Left ventricle myocardium superior (tissue), 1 donor: ENCODE measurements around the gene DLGAP1. TPM values are rescaled to one million over a fixed set of nuclear protein-coding genes. Genes with fewer than 3 reads are reported as not detected.
A peak's percentile ranks its signal among the peaks of the same experiment; 100 is the strongest.

Experiments used
- ATAC-seq: fragments of 200-7000 bp; cut with Tn5 transposase; one replicate; pipeline ENCODE4 v1.9.1; 2020; ENCODE audit warnings: mild to moderate bottlenecking, moderate library complexity
- DNase-seq: peaks from one replicate; pipeline ENCODE4 v3.0.0-alpha.2; 2020
- intact Hi-C: fragments of 100-400 bp; cut with micrococcal nuclease; formaldehyde crosslinking; loops from one replicate; pipeline ENCODE4 v1.11.0; 2022
- total RNA-seq: library from RNA; stranded (reverse); fragmentation: NEBNext Ultra II Directional; extraction: Animal tissue kit (Norgen Biotek cat#: 25700); gene quantifications from one replicate; pipeline ENCODE4 v1.2.1, GENCODE V29; 2021
- donor health status: DM: no; HTN: yes; CAD: no; lungs with severe emphysema.

The DLGAP1 gene
- total RNA-seq, 1 donor from 2014 or later = not detected

DNA sequence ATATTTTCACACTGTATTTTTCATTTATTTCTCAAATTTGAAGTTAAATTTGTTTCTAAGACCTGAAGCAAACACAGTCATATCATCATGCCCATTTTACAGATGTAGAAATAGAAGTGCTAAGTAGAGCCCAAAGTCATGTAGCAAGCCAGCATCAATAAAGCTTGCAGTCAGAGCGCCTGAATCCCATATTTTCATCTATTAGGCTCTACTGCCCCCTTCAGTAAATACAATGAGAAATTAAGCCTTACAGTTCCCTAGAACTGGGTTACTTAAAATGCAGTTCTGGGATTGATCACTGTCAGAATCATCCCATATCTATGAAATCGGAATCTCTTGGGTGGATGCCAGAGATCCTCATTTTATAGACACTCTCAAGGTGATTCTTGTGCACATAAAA lies 585.3 kb downstream of the DLGAP1 start:
- ATAC-seq (peak; percentile 42), DNase-seq (no peak)
- intact Hi-C loops = loop anchor here (10.0 kb wide), 1 partner anchor 95 kb away; no protein-coding TSS in a partner anchor

GRCh38 chr18:3867864-3868311 lies 587.2 kb downstream of the DLGAP1 start:
- DNase-seq (no peak), ATAC-seq (no peak)
- intact Hi-C loops = loop anchor here (10.0 kb wide), 1 partner anchor 93 kb away; no protein-coding TSS in a partner anchor

- intact Hi-C loops = loop anchor here (10.0 kb wide), 1 partner anchor 92 kb away; no protein-coding TSS in a partner anchor
- no peak for ATAC-seq
- DNase-seq = no peak
These were observed 587.9 kb downstream of the DLGAP1 start for GRCh38 chr18:3867236-3867635.

DNA sequence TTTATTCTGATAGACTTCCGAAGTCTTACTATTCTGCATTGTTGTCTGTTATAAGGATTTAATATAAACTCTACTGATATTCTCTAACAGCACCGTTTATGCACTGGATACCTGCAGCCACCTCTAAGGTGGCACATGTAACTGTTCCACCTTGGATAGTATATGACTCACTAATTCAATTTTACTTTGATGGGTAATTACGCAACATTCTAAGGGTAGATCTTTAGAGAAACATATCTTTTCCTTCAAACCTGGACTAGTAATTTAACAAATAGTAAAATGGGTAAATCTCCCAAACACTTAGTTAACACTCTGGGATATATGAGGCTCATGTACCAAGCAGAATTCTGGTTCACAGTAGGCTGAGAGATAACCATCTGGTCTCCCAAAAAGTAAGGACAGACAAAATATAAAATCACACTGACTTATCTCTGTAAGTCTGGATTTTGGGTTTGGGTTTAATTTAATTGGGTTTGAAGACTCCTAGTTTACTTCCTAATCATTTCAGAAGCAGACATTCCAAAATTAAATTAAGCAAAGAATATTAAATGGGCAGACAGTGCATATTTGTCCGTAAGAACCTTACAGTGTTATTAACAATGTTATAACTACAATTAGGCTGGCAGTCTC lies 590.3 kb downstream of the DLGAP1 start:
- no peak for DNase-seq
- intact Hi-C loops = loop anchor here (10.0 kb wide), 1 partner anchor 90 kb away; no protein-coding TSS in a partner anchor

GRCh38 chr18:3863593-3863992 lies 591.5 kb downstream of the DLGAP1 start:
- DNase-seq = no peak
- intact Hi-C loops = loop anchor here (10.0 kb wide), 1 partner anchor 89 kb away; no protein-coding TSS in a partner anchor
- no peak for ATAC-seq

More for the DNA sequence above, 590.3 kb downstream of the DLGAP1 start:
- ATAC-seq = no peak

- intact Hi-C loops = loop anchor here (10.0 kb wide), 1 partner anchor 88 kb away; no protein-coding TSS in a partner anchor
- no peak for DNase-seq
- ATAC-seq = no peak
These were observed 592.1 kb downstream of the DLGAP1 start for GRCh38 chr18:3863006-3863405.

- intact Hi-C loops = loop anchor here (10.0 kb wide), 1 partner anchor 87 kb away; no protein-coding TSS in a partner anchor
- DNase-seq = no peak
- no peak for ATAC-seq
These were observed 593.6 kb downstream of the DLGAP1 start for GRCh38 chr18:3861495-3861894.

GRCh38 chr18:3857544-3857943 lies 597.6 kb downstream of the DLGAP1 start:
- ATAC-seq (no peak), DNase-seq (no peak)
- intact Hi-C loops = no loop called here

DNA sequence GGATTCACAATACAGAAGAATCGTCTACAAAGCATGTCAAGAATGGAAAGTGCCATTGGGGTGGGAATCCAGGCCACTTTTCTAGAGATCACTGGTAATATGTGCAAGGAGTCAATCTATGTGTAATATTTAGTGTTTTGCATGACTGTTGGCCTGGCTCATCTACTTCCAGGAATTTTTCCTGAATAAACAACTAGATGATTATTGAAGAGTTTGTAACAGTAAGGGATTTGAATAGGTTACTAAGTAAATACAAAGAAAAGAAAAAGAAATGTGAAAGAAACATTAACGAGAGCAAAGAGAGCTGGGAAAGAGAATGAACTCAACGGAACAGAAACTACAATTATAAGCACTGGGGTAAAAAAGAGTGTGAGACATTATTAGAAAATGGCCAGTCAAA lies 599.1 kb downstream of the DLGAP1 start:
- DNase-seq (no peak), ATAC-seq (no peak)
- intact Hi-C loops = no loop called here

DNA sequence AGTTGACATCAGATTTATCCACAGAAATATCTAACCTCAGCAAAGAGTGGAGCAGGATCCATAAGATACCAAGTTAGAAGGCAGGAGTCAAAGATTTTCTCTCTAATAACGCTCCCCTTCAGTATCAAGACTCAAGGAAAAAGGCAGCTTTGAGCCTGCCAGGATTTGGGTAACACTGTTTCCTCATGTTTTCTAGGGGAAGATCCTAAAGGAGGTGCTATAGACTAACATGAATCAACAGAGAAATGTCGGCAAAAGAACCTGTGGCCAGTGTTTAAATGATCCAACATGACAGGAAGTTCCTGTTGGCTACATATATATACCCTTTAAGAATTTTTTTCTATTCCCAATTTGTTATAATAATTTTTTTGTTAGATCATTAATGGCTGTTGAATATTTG lies 602.8 kb downstream of the DLGAP1 start:
- intact Hi-C loops = no loop called here
- DNase-seq (no peak), ATAC-seq (no peak)

DNA sequence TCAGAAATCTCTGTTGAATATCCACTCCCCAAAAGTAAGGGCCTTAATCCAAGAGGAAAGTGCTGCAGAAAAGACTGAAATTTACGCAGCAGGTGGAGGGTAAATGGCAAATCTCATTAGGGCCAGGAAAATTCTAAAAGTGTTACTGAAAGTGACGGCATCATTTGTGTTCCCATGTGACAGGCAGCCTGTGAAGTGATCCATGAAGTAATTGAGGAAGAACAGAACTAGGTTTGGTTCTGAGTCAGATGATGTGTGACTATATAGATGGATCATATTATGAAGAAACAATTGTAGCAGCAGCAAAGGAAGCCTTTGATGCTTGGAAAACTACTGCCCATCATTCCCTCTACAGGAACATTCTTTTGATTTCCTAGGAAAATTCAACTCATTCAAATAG lies 603.9 kb downstream of the DLGAP1 start:
- DNase-seq (no peak), ATAC-seq (no peak)
- intact Hi-C loops = no loop called here

GRCh38 chr18:3848316-3848715 lies 606.8 kb downstream of the DLGAP1 start:
- intact Hi-C loops = no loop called here
- ATAC-seq (no peak), DNase-seq (no peak)

DNA sequence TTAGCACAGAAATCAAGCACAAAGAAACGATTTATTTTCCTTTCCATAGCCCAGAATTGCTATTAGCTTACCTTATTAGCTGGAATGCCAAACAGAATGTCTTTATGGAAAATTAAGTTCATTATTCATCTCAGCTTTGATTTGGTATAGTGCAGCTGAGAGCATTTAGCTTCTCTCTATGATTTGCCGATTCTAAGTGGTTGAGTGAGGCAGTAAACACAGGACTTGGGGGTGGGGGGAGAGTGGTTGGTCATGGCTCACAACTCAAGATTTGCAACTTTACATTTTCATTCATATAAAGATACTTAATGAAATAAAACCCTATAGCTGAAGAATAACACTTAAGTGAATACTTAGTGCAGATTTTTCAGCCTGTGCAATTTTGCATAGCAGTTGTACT lies 609.9 kb downstream of the DLGAP1 start:
- no peak for DNase-seq
- intact Hi-C loops = no loop called here
- no peak for ATAC-seq

DNA sequence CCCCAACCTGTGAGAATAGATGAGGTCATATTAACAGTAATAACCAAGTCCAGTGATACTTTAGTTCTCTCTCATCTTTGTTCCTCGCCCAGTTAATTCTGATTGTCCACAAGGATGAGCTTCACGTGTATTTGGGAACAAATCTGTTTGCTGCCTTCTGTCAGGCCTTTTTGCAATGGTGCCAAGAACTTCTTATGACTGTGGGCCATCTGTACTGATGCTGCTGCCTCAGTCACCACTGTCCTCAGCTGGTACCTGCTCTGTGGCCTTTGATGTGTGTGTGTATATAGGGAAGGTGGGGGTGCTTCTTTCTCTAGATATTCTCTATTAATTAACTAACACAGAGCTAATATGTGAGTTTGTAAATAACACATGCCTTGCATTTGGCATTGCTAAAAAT lies 612.3 kb downstream of the DLGAP1 start:
- intact Hi-C loops = no loop called here
- ATAC-seq (no peak), DNase-seq (no peak)

DNA sequence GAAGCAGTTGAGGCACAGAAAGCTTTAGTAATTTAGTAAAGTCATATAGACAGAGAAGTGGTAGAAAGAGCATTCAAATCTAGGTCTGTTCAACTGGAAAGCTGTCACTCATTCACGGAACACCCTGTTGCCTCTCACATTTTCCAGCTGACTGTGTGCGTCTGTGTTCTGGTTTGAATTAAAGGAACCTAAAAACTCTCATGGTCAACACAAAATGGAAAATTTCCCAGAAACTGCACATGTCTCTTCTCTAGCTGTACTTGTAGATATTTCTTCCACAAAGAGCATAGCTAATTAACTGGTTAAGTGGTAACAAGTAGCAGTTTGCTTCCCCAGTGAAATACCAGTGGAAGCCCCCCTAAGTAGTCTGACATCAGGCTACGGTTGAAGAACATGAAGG lies 614.3 kb downstream of the DLGAP1 start:
- DNase-seq (no peak), ATAC-seq (no peak)
- intact Hi-C loops = no loop called here

- ATAC-seq = no peak
These were observed 615.5 kb downstream of the DLGAP1 start for GRCh38 chr18:3839581-3839981.

DNA sequence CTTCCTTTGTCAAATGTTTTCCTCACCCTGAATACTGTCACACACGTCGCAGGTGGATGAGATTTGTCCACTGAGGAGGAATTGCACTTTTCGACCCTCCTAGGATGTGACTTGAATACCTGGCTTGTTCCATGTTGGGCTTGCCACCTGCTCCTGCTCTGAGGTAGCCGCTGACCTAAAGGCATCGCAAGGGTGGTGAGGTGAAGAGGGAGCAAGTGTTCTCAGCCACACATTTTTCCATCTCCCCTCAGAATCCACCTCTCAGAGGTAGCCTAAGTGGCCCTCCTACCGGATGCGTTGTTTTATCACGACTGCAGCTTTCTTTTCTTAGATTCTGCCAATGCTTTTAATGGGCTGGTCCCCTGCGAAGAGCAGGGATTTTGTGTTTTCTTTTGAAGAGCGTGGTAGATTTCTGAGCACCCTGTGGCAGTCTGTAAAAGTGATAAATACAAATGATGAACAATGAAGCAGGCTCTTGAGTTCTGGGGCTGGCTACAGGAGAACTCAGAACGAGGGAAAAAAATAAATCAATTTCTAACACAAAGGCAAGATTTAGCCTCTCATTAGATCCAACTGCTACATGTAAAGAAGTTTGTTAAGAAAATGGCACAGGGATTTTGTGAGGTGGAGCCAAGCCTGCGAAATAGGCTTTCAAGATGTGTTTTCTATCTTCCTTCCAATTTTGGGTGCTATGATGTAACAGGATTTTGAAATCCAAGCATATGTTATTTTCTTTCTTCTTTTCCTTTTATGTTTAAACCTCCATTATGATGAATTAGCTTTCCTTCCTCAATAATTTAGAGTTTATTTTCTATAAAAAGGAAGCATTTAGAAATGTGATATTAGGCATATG lies 618.4 kb downstream of the DLGAP1 start:
- no peak for DNase-seq
- ATAC-seq = no peak
- intact Hi-C loops = no loop called here

More at GRCh38 chr18:3839581-3839981, 615.5 kb downstream of the DLGAP1 start:
- intact Hi-C loops = no loop called here
- DNase-seq = no peak

DNA sequence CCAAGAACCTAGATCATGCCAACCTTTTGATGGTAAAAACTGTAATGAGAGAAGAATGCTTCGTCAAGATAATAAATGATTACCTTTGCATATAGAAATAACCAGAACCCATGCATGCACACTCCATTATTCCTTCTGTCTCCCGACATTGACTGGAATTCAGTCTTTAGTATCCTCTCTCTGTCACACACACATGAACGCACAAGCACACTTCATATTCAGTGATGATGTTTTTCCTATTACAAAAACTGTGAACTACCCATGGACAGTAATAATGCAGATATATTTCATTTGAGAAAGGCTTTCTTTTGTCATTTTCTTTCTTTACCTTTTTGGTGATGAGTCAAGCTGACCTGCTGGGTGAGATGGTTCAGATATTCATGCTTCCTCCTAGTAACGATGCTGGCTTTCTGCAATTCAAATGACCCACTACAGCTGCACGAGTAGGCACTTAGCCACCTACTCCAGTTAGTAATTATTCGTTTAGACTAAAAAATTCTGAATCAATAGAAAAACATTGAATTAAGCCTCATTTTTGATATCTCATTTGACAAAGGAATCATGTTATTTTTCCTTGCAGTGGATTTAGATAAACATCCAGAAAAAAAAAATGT lies 623.0 kb downstream of the DLGAP1 start:
- no peak for ATAC-seq
- no peak for DNase-seq
- intact Hi-C loops = no loop called here

DNA sequence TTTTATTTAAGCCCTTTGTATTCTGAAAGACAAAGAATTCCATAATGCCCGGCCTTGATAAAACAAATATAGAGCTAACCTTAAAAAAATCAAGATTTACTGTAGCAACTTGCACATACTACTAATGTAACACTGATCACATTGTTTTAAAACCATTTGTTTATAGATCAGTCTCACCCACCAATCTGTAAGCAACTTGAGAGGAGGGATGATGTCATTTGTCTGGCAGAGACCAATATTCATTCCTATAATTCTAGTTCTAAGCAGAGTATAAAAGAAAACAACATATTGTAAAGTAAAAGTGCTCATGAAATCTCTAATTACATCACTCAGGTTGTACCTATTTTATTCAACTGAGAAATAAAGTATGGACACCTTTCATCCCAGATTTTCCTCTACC lies 624.5 kb downstream of the DLGAP1 start:
- ATAC-seq (no peak), DNase-seq (no peak)
- intact Hi-C loops = no loop called here
